Embryonic facial prominence (tissue), 1 donor: ENCODE results near the gene COL4A4.
"Not testable (repeated sequence)": the region's sequence is repeated elsewhere in the genome, so short reads cannot be mapped to it uniquely, and the experiment has no call there.

Experiments
- DNase-seq: peaks from one replicate; pipeline ENCODE4 v3.0.0-alpha.2; 2016; ENCODE audit errors: extremely low spot score

COL4A4 gene

DNA sequence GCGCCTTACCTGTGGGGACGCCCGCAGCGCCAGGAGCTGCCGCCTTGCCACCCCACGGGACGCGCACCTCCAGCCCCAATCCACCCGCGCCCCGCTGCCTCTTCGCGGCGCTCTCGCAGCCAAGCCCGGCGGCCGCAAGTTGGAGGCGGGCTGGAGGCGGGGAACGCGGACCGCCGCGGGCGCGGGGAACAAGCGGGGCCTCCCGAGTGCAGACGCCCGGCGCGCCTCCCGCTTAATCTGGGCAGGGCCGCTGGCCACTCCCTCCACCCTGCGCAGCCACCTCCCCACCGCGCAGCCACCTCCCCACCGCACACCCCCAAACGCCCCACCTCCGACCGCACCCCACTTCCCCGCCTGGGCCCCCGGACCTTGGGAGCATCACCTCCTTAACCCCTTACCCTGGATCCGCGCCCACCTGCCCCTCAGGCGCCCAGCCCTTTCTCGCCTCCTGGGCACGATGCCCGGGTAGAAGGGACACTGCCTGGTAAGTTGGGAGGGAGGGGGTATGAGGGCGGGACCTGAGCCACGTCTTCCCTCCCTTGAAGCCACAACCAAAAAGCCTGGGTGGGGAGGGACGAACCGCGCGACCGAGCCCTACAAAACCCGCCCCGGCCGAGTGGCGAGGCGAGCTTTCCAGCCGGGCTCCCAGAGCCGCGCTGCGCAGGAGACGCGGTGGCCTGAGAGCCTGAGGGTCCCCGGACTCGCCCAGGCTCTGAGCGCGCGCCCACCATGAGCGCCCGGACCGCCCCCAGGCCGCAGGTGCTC is at the start of gene COL4A4, which contains the start of gene COL4A3:
TSS of gene COL4A4 (minus strand) at position 208 of the 765 bp plus-strand sequence. CDS start 16,722 bp downstream, outside the sequence.
TSS of gene COL4A3 (plus strand) at position 627 of the 765 bp plus-strand sequence. CDS start at position 730, 103 bp downstream.
- DNase-seq, result no peak

DNA sequence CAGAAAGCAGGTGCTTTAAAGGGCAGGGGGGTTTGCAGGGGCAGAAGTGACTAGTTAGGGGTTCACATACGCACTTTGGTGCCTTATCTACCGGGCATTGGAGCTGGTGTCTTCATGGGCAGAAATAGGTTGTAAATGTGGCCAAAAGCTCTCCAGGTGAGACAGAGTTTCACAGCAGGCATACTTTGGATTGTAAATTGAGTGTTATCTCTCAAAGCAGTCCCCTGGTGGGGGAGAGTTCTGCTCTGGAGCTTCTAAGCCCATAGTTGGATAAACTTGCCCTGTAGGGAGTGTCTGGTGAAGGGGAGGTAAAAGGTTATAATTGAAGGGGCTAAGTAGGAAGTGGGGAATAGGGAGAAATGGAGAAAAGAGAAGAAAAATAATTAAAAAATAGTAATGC is 43.6 kb upstream of the COL4A4 start:
- DNase-seq, result no peak

DNA sequence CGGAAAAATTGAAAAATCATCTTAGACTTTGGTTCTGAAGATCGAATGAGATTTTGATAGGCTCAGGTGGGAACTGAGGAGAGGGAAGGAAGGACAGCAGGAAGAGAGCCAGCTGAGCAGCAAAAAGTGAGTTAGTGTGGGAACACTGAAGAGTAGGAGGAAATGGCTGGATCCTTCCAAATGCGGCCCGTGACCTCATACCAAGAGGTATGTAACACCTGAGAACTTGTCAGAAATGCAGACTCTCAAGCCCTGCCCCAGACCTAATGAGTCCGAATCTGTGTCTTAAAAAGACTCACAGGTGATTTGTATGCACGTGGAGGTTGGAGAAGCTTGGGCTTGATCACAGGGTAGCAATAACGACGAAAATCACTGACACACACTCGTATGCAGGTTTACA is 42.4 kb upstream of the COL4A4 start:
- DNase-seq, result no peak

DNA sequence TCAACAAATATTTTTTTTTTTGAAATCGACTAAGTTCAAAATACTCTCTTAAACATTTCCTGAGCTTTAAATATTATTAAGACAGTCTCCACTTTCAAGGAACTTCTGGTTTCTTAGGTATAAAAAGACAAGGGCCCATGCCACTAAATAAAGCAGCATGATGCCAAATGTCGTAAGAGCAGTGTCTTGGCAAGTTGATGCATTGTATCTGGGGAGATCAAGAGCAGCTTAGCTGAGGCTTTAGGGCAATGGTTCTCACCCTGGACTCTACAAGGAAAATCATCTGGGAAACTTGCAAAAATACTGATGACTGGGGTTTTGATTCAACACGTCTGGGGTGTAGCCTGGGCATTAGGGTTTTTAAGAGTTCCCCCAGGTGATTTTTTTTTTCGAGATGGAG is 41.7 kb upstream of the COL4A4 start:
- no peak for DNase-seq

- DNase-seq, result no peak
Observed at GRCh38 chr2:227204452-227204851, 40.4 kb upstream of the COL4A4 start.

DNA sequence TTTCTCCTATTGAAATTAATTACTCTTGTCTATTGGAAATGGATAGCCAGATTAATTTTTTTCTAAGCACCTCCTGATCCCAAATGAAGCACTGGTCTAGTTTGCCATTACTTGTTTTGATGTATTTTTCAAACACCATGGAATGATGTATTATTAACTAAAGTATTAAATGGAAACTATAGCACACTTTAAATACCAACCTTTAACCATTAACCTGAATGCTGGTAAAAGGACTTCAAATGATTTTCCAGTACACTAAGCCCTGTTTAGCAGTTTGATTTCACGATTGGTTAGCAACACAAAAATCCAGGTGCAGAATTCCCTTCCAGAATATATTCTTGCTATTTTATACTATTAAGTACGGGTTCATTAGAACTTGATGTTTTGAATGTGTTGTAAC is 37.8 kb upstream of the COL4A4 start:
- no peak for DNase-seq

GRCh38 chr2:227198866-227199265 is 34.9 kb upstream of the COL4A4 start:
- no peak for DNase-seq

GRCh38 chr2:227194219-227194618 is 30.2 kb upstream of the COL4A4 start:
- DNase-seq, result no peak

DNA sequence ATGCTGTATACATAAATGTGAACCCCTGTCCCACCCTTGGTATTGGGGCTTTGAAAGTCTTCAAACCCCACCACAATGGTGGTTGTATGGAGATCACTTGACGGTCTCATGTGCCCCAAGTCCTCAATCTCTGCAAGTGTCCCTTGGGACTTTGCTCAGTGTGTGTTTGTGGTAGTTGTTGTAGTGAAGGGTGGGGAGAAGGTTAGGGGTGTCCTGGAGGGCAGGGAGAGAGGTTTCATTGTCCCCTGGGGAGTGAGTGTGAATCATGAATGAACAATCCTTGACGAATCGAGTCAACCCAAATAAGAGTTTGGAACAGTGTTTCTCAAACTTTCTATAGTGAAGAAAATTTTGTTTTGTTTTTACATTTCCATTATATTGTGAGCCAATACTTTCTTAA is 28.5 kb upstream of the COL4A4 start:
- no peak for DNase-seq

- no peak for DNase-seq
Observed at GRCh38 chr2:227191367-227191766, 27.4 kb upstream of the COL4A4 start.

- DNase-seq, result no peak
Observed at GRCh38 chr2:227188292-227188691, 24.3 kb upstream of the COL4A4 start.

- DNase-seq, result no peak
Observed at GRCh38 chr2:227186751-227187150, 22.7 kb upstream of the COL4A4 start.

DNA sequence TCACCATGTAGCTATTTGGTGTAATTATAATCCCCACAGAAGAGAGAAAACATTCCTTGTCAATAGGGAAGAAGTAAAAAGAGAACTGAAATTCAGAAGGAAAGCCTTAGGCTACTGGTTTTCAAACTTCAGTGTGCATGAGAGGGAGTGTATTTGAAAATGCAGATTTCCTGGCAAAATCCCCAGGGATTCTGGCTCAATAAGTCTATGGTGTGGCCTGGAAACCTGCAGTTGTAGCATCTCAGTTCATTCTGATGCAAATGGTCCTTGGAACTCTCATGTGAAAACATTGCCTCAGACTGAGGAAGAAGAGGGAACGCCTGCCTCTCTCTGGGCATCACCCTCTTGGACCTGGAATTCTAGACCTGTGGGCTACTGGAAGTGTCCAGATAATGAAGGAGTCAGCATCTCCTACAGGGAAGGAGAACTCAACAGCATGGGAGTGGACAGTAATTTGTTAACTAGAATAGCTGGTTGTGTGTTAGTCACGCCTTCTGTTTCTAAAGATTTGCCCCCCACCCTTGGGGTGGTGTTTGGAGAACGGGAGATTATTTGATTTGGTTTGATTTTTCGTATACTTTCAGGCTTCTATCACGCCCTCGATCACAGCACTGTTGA is 21.7 kb upstream of the COL4A4 start:
- no peak for DNase-seq

- no peak for DNase-seq
Observed at GRCh38 chr2:227183657-227184367, 19.8 kb upstream of the COL4A4 start.

DNA sequence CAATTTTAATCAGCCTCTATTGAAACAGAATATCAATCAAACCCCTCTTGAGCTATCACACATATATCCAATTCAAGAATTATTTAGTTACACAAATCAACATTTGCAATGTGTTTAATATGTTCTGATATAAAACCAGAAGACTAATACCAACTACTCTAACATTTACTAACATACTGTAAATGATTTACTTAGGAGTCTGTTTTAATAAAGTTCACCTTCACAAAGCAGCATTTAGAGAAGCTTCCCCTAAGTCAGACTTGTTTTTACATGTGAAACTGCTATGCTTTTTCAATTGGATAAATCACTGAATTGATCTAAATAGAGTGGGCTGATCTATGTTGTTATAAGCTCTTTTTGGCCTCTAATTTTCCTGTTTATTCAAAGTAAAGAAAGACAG is 18.8 kb upstream of the COL4A4 start:
- DNase-seq, result no peak

DNA sequence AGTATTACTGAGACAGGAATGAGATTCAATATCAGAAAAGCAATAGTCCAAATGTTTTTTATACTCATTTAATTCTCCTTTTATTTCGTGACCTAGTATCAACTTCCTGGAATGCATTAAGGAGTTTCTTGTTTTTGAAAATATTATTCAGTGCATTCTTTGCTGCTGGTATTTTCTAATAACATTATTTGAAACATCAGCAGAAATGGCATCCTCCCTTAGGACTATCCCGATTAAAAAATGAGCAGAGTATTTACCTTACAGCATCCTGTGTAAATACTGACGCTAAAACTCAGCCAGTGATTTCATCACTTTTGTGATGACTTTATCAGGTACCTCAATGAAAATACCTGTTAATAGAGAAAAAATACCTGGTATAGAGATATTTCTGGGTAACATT is 16.8 kb upstream of the COL4A4 start:
- DNase-seq, result no peak

DNA sequence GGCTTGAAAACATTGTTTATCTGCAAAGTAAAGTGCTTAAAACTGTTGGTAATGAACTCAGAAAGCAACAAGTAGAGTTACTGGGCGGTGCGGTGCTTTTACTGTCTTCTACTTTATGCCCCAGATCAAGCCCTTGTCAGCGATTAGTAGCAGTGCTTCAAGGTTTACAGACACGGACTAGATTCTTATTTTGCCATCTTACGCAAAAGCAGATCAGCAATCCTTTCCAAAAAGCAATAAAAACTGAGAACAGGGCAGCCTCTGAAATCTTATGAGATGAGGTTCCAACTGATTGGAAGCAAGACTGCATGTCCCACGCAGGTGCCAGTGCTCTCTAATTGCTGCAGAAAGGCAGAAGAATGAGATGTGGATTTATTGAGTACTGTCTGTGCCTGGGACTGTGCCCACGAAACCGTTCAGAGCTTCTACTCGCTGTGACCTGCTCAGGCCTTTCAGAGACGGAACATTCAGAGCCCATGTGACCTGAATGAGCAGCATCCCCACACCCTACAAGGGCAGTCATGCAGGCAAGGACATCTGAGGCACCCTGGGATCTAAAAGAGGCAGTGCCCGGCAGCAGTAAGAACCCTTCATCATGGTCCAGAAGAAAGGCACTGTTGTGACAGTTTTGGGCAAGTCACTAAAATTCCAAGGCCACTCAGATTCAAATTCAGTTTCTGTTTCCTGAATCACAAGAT is 16.1 kb upstream of the COL4A4 start:
- DNase-seq, result no peak

- DNase-seq, result no peak
Observed at GRCh38 chr2:227177592-227178336, 13.8 kb upstream of the COL4A4 start.

GRCh38 chr2:227171779-227172178 is 7.8 kb upstream of the COL4A4 start:
- not testable (repeated sequence) for DNase-seq

DNA sequence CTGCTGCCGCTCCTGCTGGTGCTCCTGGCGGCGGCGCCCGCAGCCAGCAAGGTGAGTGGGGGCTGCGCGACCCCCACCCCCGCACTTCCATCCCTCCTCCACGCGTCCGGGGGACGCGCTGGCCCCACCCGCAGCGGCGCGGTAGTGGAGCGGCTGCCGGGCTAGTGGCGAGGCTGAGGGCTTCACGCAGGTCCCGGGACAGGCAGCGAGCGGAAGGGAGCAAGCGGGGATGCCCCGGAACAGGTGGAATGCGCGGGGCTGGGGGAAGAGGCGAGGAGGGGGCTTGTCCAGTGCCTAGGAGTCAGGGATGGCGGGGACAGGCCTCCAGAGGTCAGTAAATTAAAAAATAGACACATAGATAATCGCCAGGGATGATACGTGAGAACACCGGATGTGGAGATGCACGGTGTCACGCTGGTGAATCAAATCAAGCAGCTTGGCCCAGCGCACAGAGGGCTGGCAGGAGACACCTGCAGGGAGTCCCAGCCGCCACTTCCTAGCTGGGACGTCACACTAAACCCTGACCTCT is 822 bp upstream of the COL4A4 start:
- DNase-seq, result no peak

GRCh38 chr2:227163485-227163997 is 464 bp downstream of the COL4A4 start:
- DNase-seq, result no peak
